Sigmoid colon (tissue), 7 donors: ENCODE measurements around the gene PQBP1. TPM values are rescaled to one million over a fixed set of nuclear protein-coding genes. Genes with fewer than 3 reads are reported as not detected.

Experiments used
- DNase-seq: peaks from one replicate; pipeline ENCODE4 v3.0.0-alpha.2; 2019
- H3K27ac ChIP-seq, 4 donors: fragments of 200-600 bp; sonication (generic); one replicate each; pipeline ENCODE4 v1.5.1; 2016 to 2019; ENCODE audit warnings: mild to moderate bottlenecking in 1 of 4
- H3K27me3 ChIP-seq, 3 donors: fragments of 200-600 bp; sonication (generic); one replicate each; pipeline ENCODE4 v1.5.1; 2019; ENCODE audit warnings: mild to moderate bottlenecking in 1 of 3
- H3K36me3 ChIP-seq, 4 donors: fragments of 200-600 bp; sonication (generic); one replicate each; pipeline ENCODE4 v1.5.1; 2016 to 2019
- H3K4me1 ChIP-seq, 4 donors: fragments of 200-600 bp; sonication (generic); one replicate each; pipeline ENCODE4 v1.5.1; 2017 to 2019
- H3K4me3 ChIP-seq, 4 donors: fragments of 200-600 bp; sonication (generic); one replicate each; pipeline ENCODE4 v1.5.1; 2017 to 2019; ENCODE audit warnings: mild to moderate bottlenecking in 2 of 4, moderate library complexity in 1 of 4
- H3K9me3 ChIP-seq, 4 donors: fragments of 200-600 bp in 3 of 4; sonication (generic) in 3 of 4; one replicate each; pipeline versions ENCODE4 v1.5.1 to v1.6.1; 2013 to 2019
- EP300 ChIP-seq, 4 donors: sonication (generic); formaldehyde crosslinking; IDR thresholded peaks; one replicate each; pipeline ENCODE4 v1.6.1; 2017; ENCODE audit warnings: antibody characterized with exemption in 4 of 4
- POLR2A ChIP-seq, 2 donors: fragments of 450-650 bp; IDR thresholded peaks; one replicate each; pipeline ENCODE4 v1.6.1; 2016; ENCODE audit warnings: antibody characterized with exemption in 2 of 2, mild to moderate bottlenecking in 2 of 2, moderate library complexity in 2 of 2
- POLR2AphosphoS5 ChIP-seq, 4 donors: sonication (generic); formaldehyde crosslinking; IDR thresholded peaks; one replicate each; pipeline ENCODE4 v1.6.1; 2017; ENCODE audit warnings: antibody characterized with exemption in 4 of 4
- whole genome bisulfite sequencing, 2 donors: extraction: QIAGEN DNeasy Blood & Tissue Kit; methylation state at CpG; one replicate each; pipeline ENCODE4 v1.1.7; 2013; 5-methylcytosine and 5-hydroxymethylcytosine counted together
- intact Hi-C: fragments of 100-400 bp; cut with DNase I; formaldehyde crosslinking; loops from one replicate; pipeline ENCODE4 v1.15.1; 2023
- polyA plus RNA-seq, 3 donors: library from polyadenylated mRNA; stranded (reverse); fragments of 200-250 nt; gene quantifications; one replicate each; pipeline ENCODE4 v1.2.3, GENCODE V29; 2013
- total RNA-seq, 4 donors: library from RNA; depleted of rRNA; stranded (reverse); fragments of >200 nt; gene quantifications; one replicate each; pipeline ENCODE4 v1.1.0, GENCODE V29; 2016
- TF ChIP-seq, protein P1 (sequence below), 4 experiments: fragments of 450-650 bp in 3 of 4; fragments of 200-600 bp in 1 of 4; IDR thresholded peaks; one replicate each; pipeline ENCODE4 v1.5.1; 2016 to 2019; ENCODE audit warnings: antibody characterized with exemption in 4 of 4, mild to moderate bottlenecking in 3 of 4, moderate library complexity in 2 of 4
- donor health status: healthy with polysubstance abuse.
- donor health status: Bipolar disorder and iron deficiency.
- donor health status: healthy.

The PQBP1 gene
- total and polyA plus RNA-seq, 7 donors: 65.0 to 103 (median 83.1) TPM

DNA sequence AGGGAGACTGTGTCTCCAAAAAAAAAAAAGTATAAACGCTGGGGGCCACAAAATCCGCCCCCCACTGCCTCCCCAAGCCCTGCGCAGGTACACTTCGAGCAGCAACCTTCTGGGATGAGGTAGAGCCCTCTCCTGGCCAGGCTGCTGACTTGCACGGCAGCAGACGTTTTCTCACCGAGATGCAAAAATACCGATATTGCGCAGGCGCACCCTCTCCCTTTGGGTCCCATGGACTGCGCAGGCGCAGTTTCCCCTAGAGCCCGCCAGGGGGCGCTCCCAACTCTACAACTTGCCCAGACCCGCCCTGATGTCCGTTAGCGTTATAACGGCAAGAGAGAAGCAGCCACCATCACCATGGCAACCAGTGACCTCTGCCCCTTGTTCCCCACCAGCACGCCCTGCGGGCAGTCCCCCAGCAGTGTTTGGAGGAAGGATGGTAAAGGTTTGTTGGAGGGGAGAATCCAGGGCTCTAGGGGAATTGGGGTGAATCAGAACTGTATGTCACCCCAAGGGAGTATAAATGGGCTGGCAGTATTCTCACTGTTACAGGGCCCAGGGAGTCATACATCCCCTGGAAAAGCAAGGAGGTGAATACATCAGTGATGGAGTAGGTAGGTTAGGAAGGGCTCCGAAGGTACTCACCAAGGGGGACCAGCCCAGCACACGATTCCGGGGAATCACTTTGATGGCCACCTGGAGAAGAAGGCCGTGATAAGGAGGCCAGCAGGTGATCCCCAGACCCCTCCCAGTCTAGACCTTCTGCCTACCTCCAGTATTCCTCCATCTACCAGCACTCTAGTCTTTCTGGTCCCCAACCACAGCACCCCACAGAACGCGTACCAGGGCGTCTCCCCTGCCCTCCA lies 19.6 kb downstream of the PQBP1 start:
- intact Hi-C loops: loop anchor here (5.0 kb wide), 2 partner anchors 125 to 320 kb away; partner anchors contain the start of genes TFE3 and WDR13
- 5 to 11% methylated on average over 27 of the region's 27 CpGs for WGBS, 2 donors
- TF ChIP-seq EP300 (IDR thresholded peaks at IDR 0.05) (no peak), POLR2AphosphoS5 (IDR thresholded peaks at IDR 0.05) (peak in 2 of 4 donors; percentile 9 to 46), POLR2A (IDR thresholded peaks at IDR 0.05) (no peak)
- TF ChIP-seq, protein P1, sequence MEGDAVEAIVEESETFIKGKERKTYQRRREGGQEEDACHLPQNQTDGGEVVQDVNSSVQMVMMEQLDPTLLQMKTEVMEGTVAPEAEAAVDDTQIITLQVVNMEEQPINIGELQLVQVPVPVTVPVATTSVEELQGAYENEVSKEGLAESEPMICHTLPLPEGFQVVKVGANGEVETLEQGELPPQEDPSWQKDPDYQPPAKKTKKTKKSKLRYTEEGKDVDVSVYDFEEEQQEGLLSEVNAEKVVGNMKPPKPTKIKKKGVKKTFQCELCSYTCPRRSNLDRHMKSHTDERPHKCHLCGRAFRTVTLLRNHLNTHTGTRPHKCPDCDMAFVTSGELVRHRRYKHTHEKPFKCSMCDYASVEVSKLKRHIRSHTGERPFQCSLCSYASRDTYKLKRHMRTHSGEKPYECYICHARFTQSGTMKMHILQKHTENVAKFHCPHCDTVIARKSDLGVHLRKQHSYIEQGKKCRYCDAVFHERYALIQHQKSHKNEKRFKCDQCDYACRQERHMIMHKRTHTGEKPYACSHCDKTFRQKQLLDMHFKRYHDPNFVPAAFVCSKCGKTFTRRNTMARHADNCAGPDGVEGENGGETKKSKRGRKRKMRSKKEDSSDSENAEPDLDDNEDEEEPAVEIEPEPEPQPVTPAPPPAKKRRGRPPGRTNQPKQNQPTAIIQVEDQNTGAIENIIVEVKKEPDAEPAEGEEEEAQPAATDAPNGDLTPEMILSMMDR (IDR thresholded peaks at IDR 0.05): peak; percentile 82 to 88 (median 84)

DNA sequence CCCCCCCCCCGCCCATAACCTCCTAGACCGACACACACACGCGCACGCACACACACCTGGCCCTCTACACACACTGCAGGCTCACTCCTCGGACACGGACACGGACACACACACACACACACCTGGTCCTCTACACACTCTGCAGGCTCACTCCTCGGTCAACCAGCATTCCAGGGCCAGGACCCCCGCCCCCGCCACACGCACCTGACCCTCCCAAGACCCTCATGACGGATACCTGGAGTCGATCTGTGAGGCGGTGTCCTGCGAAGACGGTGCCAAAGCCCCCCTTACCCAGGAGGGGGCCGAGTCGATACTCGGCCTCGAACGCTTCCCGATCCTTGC lies 20.5 kb downstream of the PQBP1 start:
- TF ChIP-seq EP300 (IDR thresholded peaks at IDR 0.05) (no peak), POLR2AphosphoS5 (IDR thresholded peaks at IDR 0.05) (no peak), POLR2A (IDR thresholded peaks at IDR 0.05) (no peak)
- TF ChIP-seq, protein P1 (IDR thresholded peaks at IDR 0.05): no peak
- Histone ChIP-seq H3K36me3 (peaks cover 0 to 12% (median 3%) of the 10 kb centered on the region in 4 donors), H3K27me3 (no peaks in the 10 kb centered on the region), H3K4me3 (peak overlapping the region; percentile 58 to 61 (median 60)), H3K27ac (peak overlapping the region; percentile 82 to 90 (median 86)), H3K9me3 (no peaks in the 10 kb centered on the region), H3K4me1 (peaks cover 0 to 20% (median 8%) of the 10 kb centered on the region in 4 donors)
- no peak for DNase-seq
- intact Hi-C loops: loop anchor here (5.0 kb wide), 2 partner anchors 124 to 321 kb away; partner anchors contain the start of genes TFE3 and WDR13
- WGBS, 2 donors: 3 to 4% methylated on average over 23 of the region's 23 CpGs

More for the DNA sequence above, 19.6 kb downstream of the PQBP1 start:
- H3K9me3 ChIP-seq: no peaks in the 10 kb centered on the region
- no peaks in the 10 kb centered on the region for H3K27me3 ChIP-seq
- peaks cover 0 to 4% (median 0%) of the 10 kb centered on the region in 4 donors for H3K36me3 ChIP-seq
- peak overlapping the region; percentile 82 to 90 (median 86) for H3K27ac ChIP-seq
- H3K4me3 ChIP-seq: peak overlapping the region in 2 of 4 donors; percentile 8 to 20
- H3K4me1 ChIP-seq: peaks cover 0 to 20% (median 8%) of the 10 kb centered on the region in 4 donors
- peak; percentile 95 for DNase-seq

DNA sequence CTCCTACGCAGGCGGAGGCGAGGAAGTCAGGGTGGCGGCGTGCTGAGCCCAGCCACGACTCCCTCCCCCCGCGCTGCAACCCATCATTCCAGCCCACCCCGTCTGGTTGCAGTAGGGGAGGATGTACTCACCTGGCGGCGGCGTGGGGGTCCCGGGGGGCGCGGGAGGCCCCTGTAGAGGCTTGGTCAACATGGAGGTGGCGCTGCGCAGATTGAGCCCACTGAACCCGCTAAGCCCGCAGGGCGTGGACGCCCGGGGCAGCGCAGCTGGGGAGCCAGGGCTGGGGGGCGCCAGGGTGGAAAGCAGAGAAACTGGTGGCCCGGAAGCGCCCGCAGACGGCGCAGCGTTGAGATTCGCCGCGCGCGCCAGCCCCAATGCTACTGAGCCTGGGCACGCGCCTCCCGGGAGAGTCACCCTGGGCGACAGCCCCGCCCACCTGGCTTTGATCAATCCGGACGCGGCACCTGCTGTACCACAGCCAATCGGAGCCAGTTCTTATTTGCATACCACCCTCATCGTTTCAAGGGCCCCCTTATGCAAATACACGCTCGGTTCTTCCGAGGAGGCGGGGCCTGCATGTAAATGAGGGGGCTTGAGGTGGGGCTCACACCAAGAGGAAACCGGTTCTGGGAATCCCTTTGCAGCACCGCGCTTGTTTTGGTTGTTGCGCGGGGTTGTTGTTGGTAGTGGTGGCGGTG lies 21.1 kb downstream of the PQBP1 start, which contains the start of gene PIM2:
Gene PIM2, minus strand, starts transcription at position 382 of the 698 bp plus-strand sequence. Its CDS starts 190 bp downstream, at position 192.
- 0% methylated on average over 55 of the region's 55 CpGs for WGBS, 2 donors
- intact Hi-C loops: loop anchor here (5.0 kb wide), 2 partner anchors 124 to 321 kb away; partner anchors contain the start of genes TFE3 and WDR13

DNA sequence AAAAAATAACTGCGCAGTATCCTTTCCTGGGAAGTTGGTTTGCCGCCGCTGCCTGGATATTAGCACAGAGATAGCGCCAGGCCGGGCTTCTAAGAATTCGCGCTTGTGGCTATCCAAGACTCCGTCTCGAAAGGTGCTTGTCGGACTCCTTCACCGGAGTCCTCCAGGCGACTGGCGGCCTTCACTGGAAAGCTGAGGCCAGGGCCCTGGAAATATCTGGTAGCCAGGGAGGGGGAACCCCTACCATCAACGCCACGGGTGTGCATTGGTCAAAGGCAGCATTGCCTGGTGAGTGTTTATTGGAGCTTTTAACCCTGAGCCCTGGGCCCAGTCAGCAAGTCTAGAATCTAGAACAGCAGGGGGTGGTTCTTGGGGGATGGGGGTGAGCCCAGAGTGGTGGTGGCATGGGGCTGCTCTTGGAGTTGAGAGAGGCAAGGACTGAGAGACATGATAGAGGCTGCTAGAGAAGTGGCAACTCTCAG lies 21.7 kb downstream of the PQBP1 start:
- intact Hi-C loops: loop anchor here (5.0 kb wide), 2 partner anchors 123 to 322 kb away; partner anchors contain the start of genes TFE3 and WDR13
- WGBS, 2 donors: 0 to 1% methylated on average over 15 of the region's 15 CpGs

More for the DNA sequence above, 21.1 kb downstream of the PQBP1 start, which contains the start of gene PIM2:
- H3K4me1 ChIP-seq: peaks cover 0 to 20% (median 8%) of the 10 kb centered on the region in 4 donors
- DNase-seq: peak; percentile 95
- H3K9me3 ChIP-seq: no peaks in the 10 kb centered on the region
- peak within 1 kb of the TSS; percentile 58 to 61 (median 60) for H3K4me3 ChIP-seq
- no peaks in the 10 kb centered on the region for H3K27me3 ChIP-seq
- H3K36me3 ChIP-seq: peaks cover 0 to 17% (median 5%) of the 10 kb centered on the region in 4 donors
- H3K27ac ChIP-seq: peak within 1 kb of the TSS; percentile 82 to 90 (median 86)
- TF ChIP-seq EP300 (IDR thresholded peaks at IDR 0.05): no peak
- TF ChIP-seq POLR2AphosphoS5 (IDR thresholded peaks at IDR 0.05): peak; percentile 86 to 96 (median 90)
- TF ChIP-seq, protein P1 (IDR thresholded peaks at IDR 0.05): no peak
- peak; percentile 73 to 81 for TF ChIP-seq POLR2A (IDR thresholded peaks at IDR 0.05)

More for the DNA sequence above, 21.7 kb downstream of the PQBP1 start:
- Histone ChIP-seq H3K9me3 (no peaks in the 10 kb centered on the region), H3K36me3 (peaks cover 0 to 23% (median 8%) of the 10 kb centered on the region in 4 donors), H3K4me3 (peak overlapping the region; percentile 58 to 61 (median 60)), H3K27me3 (no peaks in the 10 kb centered on the region), H3K4me1 (peaks cover 0 to 20% (median 8%) of the 10 kb centered on the region in 4 donors), H3K27ac (peak overlapping the region; percentile 82 to 90 (median 86))
- DNase-seq: no peak
- TF ChIP-seq EP300 (IDR thresholded peaks at IDR 0.05) (no peak), POLR2AphosphoS5 (IDR thresholded peaks at IDR 0.05) (no peak), POLR2A (IDR thresholded peaks at IDR 0.05) (no peak)
- TF ChIP-seq, protein P1 (IDR thresholded peaks at IDR 0.05): no peak
